Breast epithelium (tissue), 4 donors: ENCODE data around the gene PTGIR. TPM values are rescaled to one million over a fixed set of nuclear protein-coding genes. Genes with fewer than 3 reads are reported as not detected.

Experiments used
- DNase-seq, 2 donors: peaks; one replicate each; pipeline ENCODE4 v3.0.0-alpha.2; 2019; ENCODE audit warnings: low spot score in 2 of 2
- H3K27ac ChIP-seq, 2 donors: fragments of 200-600 bp; sonication (generic) in 1 of 2; one replicate each; pipeline ENCODE4 v1.5.1; 2016 to 2019; ENCODE audit warnings: mild to moderate bottlenecking in 1 of 2
- H3K27me3 ChIP-seq, 2 donors: fragments of 200-600 bp; sonication (generic) in 1 of 2; one replicate each; pipeline versions ENCODE4 v1.5.1 to v1.6.0; 2017 to 2019; ENCODE audit warnings: control low read depth in 1 of 2, mild to moderate bottlenecking in 1 of 2
- H3K36me3 ChIP-seq: fragments of 200-600 bp; one replicate; pipeline ENCODE4 v1.5.1; 2019
- H3K4me1 ChIP-seq, 2 donors: fragments of 200-600 bp; sonication (generic); one replicate each; pipeline ENCODE4 v1.5.1; 2016 to 2019; ENCODE audit warnings: control low read depth in 1 of 2
- H3K4me3 ChIP-seq, 3 donors: fragments of 200-600 bp; sonication (generic); 1 replicate in 2 of 3; 2 replicates in 1 of 3; pipeline ENCODE4 v1.5.1; 2016 to 2019; ENCODE audit warnings: mild to moderate bottlenecking in 3 of 3, moderate library complexity in 2 of 3
- H3K9me3 ChIP-seq, 2 donors: fragments of 200-600 bp; sonication (generic) in 1 of 2; one replicate each; pipeline ENCODE4 v1.5.1; 2016 to 2019; ENCODE audit warnings: control low read depth in 1 of 2
- CTCF ChIP-seq, 3 donors: fragments of 450-650 bp; IDR thresholded peaks; one replicate each; pipeline ENCODE4 v1.5.1; 2016 to 2017; ENCODE audit warnings: antibody characterized with exemption in 3 of 3, mild to moderate bottlenecking in 3 of 3, moderate library complexity in 3 of 3
- POLR2A ChIP-seq: fragments of 450-650 bp; IDR thresholded peaks from one replicate; pipeline ENCODE4 v1.6.1; 2016; ENCODE audit warnings: antibody characterized with exemption, mild to moderate bottlenecking, moderate library complexity
- POLR2AphosphoS5 ChIP-seq, 3 donors: sonication (generic); formaldehyde crosslinking; IDR thresholded peaks; one replicate each; pipeline ENCODE4 v1.6.1; 2017; ENCODE audit warnings: antibody characterized with exemption in 3 of 3
- intact Hi-C: fragments of 100-400 bp; cut with DNase I; formaldehyde crosslinking; loops from one replicate; pipeline ENCODE4 v1.15.1; 2023; ENCODE audit warnings: low total_unique reads
- total RNA-seq, 3 donors: library from RNA; depleted of rRNA; stranded (reverse); fragments of >200 nt; gene quantifications; one replicate each; pipeline ENCODE4 v1.1.0, GENCODE V29; 2016

PTGIR gene
- total RNA-seq, 3 donors from 2014 or later = 0.29 to 6.9 (median 1.3) TPM

GRCh38 chr19:46646402-46646801, 21.5 kb upstream of the PTGIR start:
- intact Hi-C loops = no loop called here
- Histone ChIP-seq H3K4me3 (no peak overlapping the region), H3K4me1 (no peaks in the 10 kb centered on the region), H3K9me3 (peaks cover 0 to 4% of the 10 kb centered on the region in 2 donors), H3K27ac (no peak overlapping the region), H3K27me3 (peaks cover 0 to 25% of the 10 kb centered on the region in 2 donors), H3K36me3 (no peaks in the 10 kb centered on the region)
- no peak for TF ChIP-seq POLR2AphosphoS5 (IDR thresholded peaks at IDR 0.05)
- TF ChIP-seq POLR2A = no peak
- TF ChIP-seq CTCF (IDR thresholded peaks at IDR 0.05) = no peak
- no peak for DNase-seq

GRCh38 chr19:46644720-46645119, 19.8 kb upstream of the PTGIR start:
- H3K4me1 ChIP-seq = peaks cover 0 to under 1% of the 10 kb centered on the region in 2 donors
- peak overlapping the region in 1 of 2 donors; percentile 12 for H3K27ac ChIP-seq
- H3K4me3 ChIP-seq = no peak overlapping the region
- no peak for DNase-seq
- peaks cover 0 to 4% of the 10 kb centered on the region in 2 donors for H3K9me3 ChIP-seq
- intact Hi-C loops = no loop called here
- TF ChIP-seq CTCF (IDR thresholded peaks at IDR 0.05) (no peak), POLR2AphosphoS5 (IDR thresholded peaks at IDR 0.05) (no peak), POLR2A (no peak)
- H3K36me3 ChIP-seq = no peaks in the 10 kb centered on the region
- H3K27me3 ChIP-seq = peaks cover 0 to 17% of the 10 kb centered on the region in 2 donors

GRCh38 chr19:46640656-46641055, 15.8 kb upstream of the PTGIR start:
- TF ChIP-seq POLR2A (no peak), CTCF (IDR thresholded peaks at IDR 0.05) (no peak), POLR2AphosphoS5 (IDR thresholded peaks at IDR 0.05) (no peak)
- Histone ChIP-seq H3K4me1 (peaks cover 0 to 5% of the 10 kb centered on the region in 2 donors), H3K27me3 (no peaks in the 10 kb centered on the region), H3K4me3 (no peak overlapping the region), H3K9me3 (no peaks in the 10 kb centered on the region), H3K36me3 (no peaks in the 10 kb centered on the region), H3K27ac (no peak overlapping the region)
- intact Hi-C loops = no loop called here
- DNase-seq = no peak

GRCh38 chr19:46639358-46640182, 14.7 kb upstream of the PTGIR start:
- no peaks in the 10 kb centered on the region for H3K27me3 ChIP-seq
- H3K27ac ChIP-seq = peak overlapping the region; percentile 69 to 80
- no peaks in the 10 kb centered on the region for H3K36me3 ChIP-seq
- no peaks in the 10 kb centered on the region for H3K9me3 ChIP-seq
- TF ChIP-seq POLR2A = no peak
- peak in 1 of 3 donors; percentile 7 for TF ChIP-seq CTCF (IDR thresholded peaks at IDR 0.05)
- no peak for DNase-seq
- peaks cover 0 to 5% of the 10 kb centered on the region in 2 donors for H3K4me1 ChIP-seq
- intact Hi-C loops = no loop called here
- peak overlapping the region; percentile 33 to 67 (median 55) for H3K4me3 ChIP-seq

GRCh38 chr19:46637224-46637623, 12.3 kb upstream of the PTGIR start:
- TF ChIP-seq POLR2AphosphoS5 (IDR thresholded peaks at IDR 0.05) (no peak), CTCF (IDR thresholded peaks at IDR 0.05) (no peak), POLR2A (no peak)
- no peak overlapping the region for H3K27ac ChIP-seq
- DNase-seq = no peak
- no peaks in the 10 kb centered on the region for H3K36me3 ChIP-seq
- no peaks in the 10 kb centered on the region for H3K9me3 ChIP-seq
- intact Hi-C loops = no loop called here
- no peaks in the 10 kb centered on the region for H3K27me3 ChIP-seq
- no peak overlapping the region for H3K4me3 ChIP-seq
- H3K4me1 ChIP-seq = peaks cover 0 to 5% of the 10 kb centered on the region in 2 donors
